Esophagus muscularis mucosa (tissue), 4 donors: ENCODE data around the gene GRID1. TPM values are rescaled to one million over a fixed set of nuclear protein-coding genes. Genes with fewer than 3 reads are reported as not detected.

Source experiments
- DNase-seq: peaks from one replicate; pipeline ENCODE4 v3.0.0-alpha.2; 2017; ENCODE audit errors: extremely low spot score
- H3K27ac ChIP-seq, 4 donors: fragments of 200-600 bp; sonication (generic); replicated peaks in 1 of 4; 1 replicate in 3 of 4; 2 replicates in 1 of 4; pipeline ENCODE4 v1.5.1; 2016 to 2019; ENCODE audit warnings: mild to moderate bottlenecking in 1 of 4
- H3K27me3 ChIP-seq, 4 donors: fragments of 200-600 bp; sonication (generic); one replicate each; pipeline versions ENCODE4 v1.5.1 to v1.6.0; 2016 to 2019
- H3K36me3 ChIP-seq, 4 donors: fragments of 200-600 bp; sonication (generic); one replicate each; pipeline ENCODE4 v1.5.1; 2016 to 2019
- H3K4me1 ChIP-seq, 4 donors: fragments of 200-600 bp; sonication (generic); one replicate each; pipeline ENCODE4 v1.5.1; 2016 to 2019
- H3K4me3 ChIP-seq, 4 donors: fragments of 200-600 bp; sonication (generic); 1 replicate in 2 of 4; 2 replicates in 2 of 4; pipeline ENCODE4 v1.5.1; 2016 to 2019; ENCODE audit warnings: mild to moderate bottlenecking in 4 of 4, moderate library complexity in 1 of 4
- H3K9me3 ChIP-seq, 4 donors: fragments of 200-600 bp; sonication (generic); 1 replicate in 3 of 4; 2 replicates in 1 of 4; pipeline ENCODE4 v1.5.1; 2016 to 2019
- EP300 ChIP-seq: sonication (generic); formaldehyde crosslinking; IDR thresholded peaks from one replicate; pipeline ENCODE4 v1.6.1; 2017; ENCODE audit warnings: antibody characterized with exemption
- POLR2A ChIP-seq: fragments of 450-650 bp; IDR thresholded peaks from one replicate; pipeline ENCODE4 v1.6.1; 2017; ENCODE audit warnings: antibody characterized with exemption, moderate library complexity, mild to moderate bottlenecking, low read depth
- POLR2AphosphoS5 ChIP-seq, 2 donors: sonication (generic); formaldehyde crosslinking; IDR thresholded peaks; one replicate each; pipeline ENCODE4 v1.6.1; 2017; ENCODE audit warnings: antibody characterized with exemption in 2 of 2
- WGBS: methylation state at CpG from one replicate; pipeline ENCODE4 v1.1.5; 2018; 5-methylcytosine and 5-hydroxymethylcytosine counted together
- intact Hi-C: fragments of 100-400 bp; cut with DNase I; formaldehyde crosslinking; loops from one replicate; pipeline ENCODE4 v1.15.1; 2023
- total RNA-seq, 4 donors: library from RNA; depleted of rRNA; stranded (reverse); fragments of >200 nt; gene quantifications; one replicate each; pipeline versions ENCODE4 v1.1.0 to v1.2.1, GENCODE V29; 2016
- TF ChIP-seq, protein P1 (sequence below), 3 experiments: fragments of 200-600 bp in 2 of 3; fragments of 450-650 bp in 1 of 3; sonication (generic) in 2 of 3; IDR thresholded peaks; one replicate each; pipeline ENCODE4 v1.5.1; 2017 to 2019; ENCODE audit warnings: antibody characterized with exemption in 3 of 3, mild to moderate bottlenecking in 2 of 3, moderate library complexity in 1 of 3

GRID1 gene
- total RNA-seq, 4 donors from 2014 or later, result under 0.01 to 1.3 (median 1.1) TPM

- no peak for TF ChIP-seq EP300
- no peak for TF ChIP-seq POLR2A
- TF ChIP-seq, protein P1, sequence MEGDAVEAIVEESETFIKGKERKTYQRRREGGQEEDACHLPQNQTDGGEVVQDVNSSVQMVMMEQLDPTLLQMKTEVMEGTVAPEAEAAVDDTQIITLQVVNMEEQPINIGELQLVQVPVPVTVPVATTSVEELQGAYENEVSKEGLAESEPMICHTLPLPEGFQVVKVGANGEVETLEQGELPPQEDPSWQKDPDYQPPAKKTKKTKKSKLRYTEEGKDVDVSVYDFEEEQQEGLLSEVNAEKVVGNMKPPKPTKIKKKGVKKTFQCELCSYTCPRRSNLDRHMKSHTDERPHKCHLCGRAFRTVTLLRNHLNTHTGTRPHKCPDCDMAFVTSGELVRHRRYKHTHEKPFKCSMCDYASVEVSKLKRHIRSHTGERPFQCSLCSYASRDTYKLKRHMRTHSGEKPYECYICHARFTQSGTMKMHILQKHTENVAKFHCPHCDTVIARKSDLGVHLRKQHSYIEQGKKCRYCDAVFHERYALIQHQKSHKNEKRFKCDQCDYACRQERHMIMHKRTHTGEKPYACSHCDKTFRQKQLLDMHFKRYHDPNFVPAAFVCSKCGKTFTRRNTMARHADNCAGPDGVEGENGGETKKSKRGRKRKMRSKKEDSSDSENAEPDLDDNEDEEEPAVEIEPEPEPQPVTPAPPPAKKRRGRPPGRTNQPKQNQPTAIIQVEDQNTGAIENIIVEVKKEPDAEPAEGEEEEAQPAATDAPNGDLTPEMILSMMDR (IDR thresholded peaks at IDR 0.05), result no peak
- TF ChIP-seq POLR2AphosphoS5 (IDR thresholded peaks at IDR 0.05), result no peak
- H3K27ac ChIP-seq, result peak overlapping the region; percentile 65 to 95 (median 88)
- H3K4me3 ChIP-seq, result peak overlapping the region; percentile 62 to 88 (median 67)
- no peaks in the 10 kb centered on the region for H3K9me3 ChIP-seq
- peaks cover 36 to 38% (median 37%) of the 10 kb centered on the region in 4 donors for H3K4me1 ChIP-seq
- no peak for DNase-seq
- peaks cover 0 to 8% (median 0%) of the 10 kb centered on the region in 4 donors for H3K27me3 ChIP-seq
- intact Hi-C loops, result loop anchor here (2.0 kb wide), 1 partner anchor 185 kb away; no protein-coding TSS in a partner anchor
- 31% methylated on average over 9 of the region's 9 CpGs for WGBS
- no peaks in the 10 kb centered on the region for H3K36me3 ChIP-seq
Observed at GRCh38 chr10:86399514-86399878, 32.9 kb upstream of the GRID1 start.

DNA sequence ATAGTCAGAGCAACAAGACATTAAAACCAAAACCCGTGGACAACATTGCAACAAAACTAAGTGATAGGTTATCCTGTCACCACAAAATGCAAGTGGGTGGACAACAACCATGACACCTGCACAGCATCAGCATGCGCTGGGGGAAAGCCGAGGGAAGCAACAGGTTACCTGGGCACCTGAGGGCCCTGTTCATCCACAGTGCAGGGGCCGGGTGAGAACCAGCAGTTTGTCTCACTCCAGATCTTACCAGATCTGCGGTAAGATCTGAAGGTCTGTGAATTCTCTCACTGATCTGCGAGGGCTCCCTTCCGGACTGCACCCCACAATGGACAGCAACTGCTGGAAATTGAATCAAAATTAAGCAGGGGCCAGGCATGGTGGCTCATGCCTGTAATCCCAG, 30.5 kb upstream of the GRID1 start:
- H3K27ac ChIP-seq, result no peak overlapping the region
- WGBS, result 76% methylated on average over 6 of the region's 7 CpGs
- intact Hi-C loops, result no loop called here

DNA sequence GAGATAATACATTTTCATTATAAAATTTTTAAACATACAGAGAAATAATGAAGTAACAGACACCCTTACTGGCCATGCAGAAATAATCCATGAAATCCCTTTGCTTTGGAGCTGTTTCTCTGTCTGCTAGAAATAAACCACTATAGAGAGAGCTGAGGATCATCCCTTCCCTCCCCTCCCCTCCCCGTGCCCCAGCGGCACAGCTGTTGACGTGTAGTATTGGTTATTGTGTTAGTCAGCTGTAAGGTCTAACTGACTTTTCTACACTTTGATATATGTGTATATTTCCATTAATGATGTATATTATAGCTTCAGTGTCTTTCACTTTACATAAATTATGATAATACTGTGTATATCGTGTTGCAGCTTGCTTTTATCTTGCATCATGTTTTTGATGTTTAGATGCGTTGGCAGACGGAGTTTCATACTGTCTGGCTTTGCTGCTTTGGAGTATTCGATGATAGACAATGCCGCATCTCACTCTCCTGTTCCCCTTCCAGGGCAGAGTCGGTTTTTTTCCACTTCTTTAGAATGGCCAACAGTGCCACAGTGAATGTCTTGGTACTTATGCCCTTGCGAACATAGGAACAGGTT, 27.4 kb upstream of the GRID1 start:
- H3K4me1 ChIP-seq, result peaks cover 4 to 12% (median 9%) of the 10 kb centered on the region in 4 donors
- no peak for TF ChIP-seq POLR2A
- no peak for TF ChIP-seq EP300
- TF ChIP-seq, protein P1 (IDR thresholded peaks at IDR 0.05), result no peak
- TF ChIP-seq POLR2AphosphoS5 (IDR thresholded peaks at IDR 0.05), result no peak
- WGBS, result 76% methylated on average over 10 of the region's 10 CpGs
- no peak for DNase-seq
- H3K9me3 ChIP-seq, result no peaks in the 10 kb centered on the region
- H3K36me3 ChIP-seq, result no peaks in the 10 kb centered on the region
- H3K4me3 ChIP-seq, result no peak overlapping the region
- no peak overlapping the region for H3K27ac ChIP-seq
- H3K27me3 ChIP-seq, result peaks cover 6 to 16% (median 10%) of the 10 kb centered on the region in 4 donors
- intact Hi-C loops, result no loop called here

More for the DNA sequence above, 30.5 kb upstream of the GRID1 start:
- H3K27me3 ChIP-seq, result peaks cover 0 to 12% (median 0%) of the 10 kb centered on the region in 4 donors
- no peak overlapping the region for H3K4me3 ChIP-seq
- H3K36me3 ChIP-seq, result no peaks in the 10 kb centered on the region
- TF ChIP-seq EP300 (no peak), POLR2A (no peak), POLR2AphosphoS5 (IDR thresholded peaks at IDR 0.05) (no peak)
- TF ChIP-seq, protein P1 (IDR thresholded peaks at IDR 0.05), result no peak
- H3K4me1 ChIP-seq, result peaks cover 26 to 29% (median 28%) of the 10 kb centered on the region in 4 donors
- no peaks in the 10 kb centered on the region for H3K9me3 ChIP-seq
- no peak for DNase-seq

- no peak for DNase-seq
- intact Hi-C loops, result no loop called here
- Histone ChIP-seq H3K9me3 (no peaks in the 10 kb centered on the region), H3K27me3 (peaks cover 6 to 20% (median 11%) of the 10 kb centered on the region in 4 donors), H3K4me3 (no peak overlapping the region), H3K36me3 (no peaks in the 10 kb centered on the region), H3K27ac (no peak overlapping the region), H3K4me1 (peaks cover 4 to 13% (median 9%) of the 10 kb centered on the region in 4 donors)
- WGBS, result 70% methylated on average over 9 of the region's 9 CpGs
- TF ChIP-seq EP300 (no peak), POLR2AphosphoS5 (IDR thresholded peaks at IDR 0.05) (no peak), POLR2A (no peak)
- TF ChIP-seq, protein P1 (IDR thresholded peaks at IDR 0.05), result no peak
Observed at GRCh38 chr10:86393362-86393761, 26.8 kb upstream of the GRID1 start.

GRCh38 chr10:86392723-86393094, 26.1 kb upstream of the GRID1 start:
- intact Hi-C loops, result no loop called here
- no peaks in the 10 kb centered on the region for H3K36me3 ChIP-seq
- peaks cover 6 to 26% (median 13%) of the 10 kb centered on the region in 4 donors for H3K27me3 ChIP-seq
- H3K27ac ChIP-seq, result no peak overlapping the region
- no peaks in the 10 kb centered on the region for H3K9me3 ChIP-seq
- 83% methylated on average over 7 of the region's 7 CpGs for WGBS
- peak; percentile 86 for DNase-seq
- H3K4me3 ChIP-seq, result no peak overlapping the region
- TF ChIP-seq EP300 (no peak), POLR2A (no peak), POLR2AphosphoS5 (IDR thresholded peaks at IDR 0.05) (no peak)
- TF ChIP-seq, protein P1 (IDR thresholded peaks at IDR 0.05), result no peak
- H3K4me1 ChIP-seq, result peaks cover 4 to 13% (median 9%) of the 10 kb centered on the region in 4 donors
